AG20443 (cell line): ENCODE data around the gene TRAF4.
"Not testable (repeated sequence)": the region's sequence is repeated elsewhere in the genome, so short reads cannot be mapped to it uniquely, and the experiment has no call there.

Experiments used
- DNase-seq: peaks from one replicate; pipeline ENCODE4 v3.0.0; 2012; ENCODE audit warnings: low spot score, mixed read lengths

Gene TRAF4

DNA sequence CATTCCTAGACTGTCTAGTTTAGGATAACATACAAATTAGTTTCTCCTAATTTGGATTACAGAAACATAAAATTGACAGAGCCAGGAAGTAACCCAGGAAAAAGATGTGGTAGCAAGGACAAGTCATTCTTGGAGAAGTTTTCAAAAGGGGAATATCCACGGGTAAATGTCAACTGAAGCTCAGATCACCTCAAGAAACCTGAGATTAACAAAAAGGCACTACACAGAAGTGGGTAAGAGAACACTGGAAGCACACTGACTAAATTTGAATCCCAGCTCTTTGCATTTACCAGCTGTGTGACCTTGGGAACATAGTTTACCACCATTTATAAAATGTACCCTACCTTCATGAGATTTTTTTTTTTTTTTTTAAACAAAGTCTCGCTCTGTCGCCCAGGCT, 39.4 kb downstream of the TRAF4 start:
- DNase-seq: no peak

DNA sequence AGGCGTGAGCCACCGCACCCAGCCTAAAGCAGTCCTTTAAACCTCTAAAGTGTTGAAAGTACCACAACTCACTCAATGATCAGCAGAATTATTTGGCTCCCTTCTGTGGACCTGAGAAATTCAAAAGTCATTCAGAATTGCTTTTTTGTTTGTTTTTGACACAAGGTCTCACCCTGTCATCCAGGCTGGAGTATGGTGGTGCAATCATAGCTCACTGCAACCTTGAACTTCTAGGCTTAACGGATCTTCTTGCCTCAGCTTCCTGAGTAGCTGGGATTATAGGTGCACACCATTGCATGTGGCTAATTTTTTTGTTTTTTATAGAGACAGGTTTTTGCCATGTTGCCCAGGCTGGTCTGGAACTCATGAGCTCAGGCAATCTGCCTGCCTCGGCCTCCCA, 44.3 kb downstream of the TRAF4 start:
- no peak for DNase-seq

- DNase-seq: no peak
Measured at GRCh38 chr17:28792877-28793661, 49.3 kb downstream of the TRAF4 start.

DNA sequence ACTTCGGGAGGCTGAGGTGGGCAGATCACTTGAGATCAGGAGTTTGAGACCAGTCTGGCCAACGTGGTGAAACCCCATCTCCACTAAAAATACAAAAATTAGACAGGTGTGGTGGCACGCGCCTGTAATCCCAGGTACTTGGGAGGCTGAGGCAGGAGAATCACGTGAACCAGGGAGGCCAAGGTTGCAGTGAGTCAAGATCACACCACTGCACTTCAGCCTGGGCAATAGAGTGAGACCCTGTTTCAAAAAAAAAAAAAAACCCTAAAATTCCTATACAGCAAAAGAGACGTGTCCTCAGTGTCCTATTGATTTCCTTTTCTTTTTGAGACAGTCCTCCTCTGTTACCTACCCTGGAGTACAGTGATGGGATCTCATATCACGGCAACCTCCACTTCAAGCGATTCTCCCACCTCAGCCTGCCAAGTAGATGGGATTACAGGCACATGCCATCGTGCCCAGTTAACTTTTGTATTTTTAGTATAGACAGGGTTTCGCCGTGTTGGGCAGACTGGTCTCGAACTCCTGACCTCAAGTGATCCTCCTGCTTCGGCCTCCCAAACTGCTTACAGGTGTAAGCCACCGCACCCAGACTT, 51.1 kb downstream of the TRAF4 start:
- not testable (repeated sequence) for DNase-seq

GRCh38 chr17:28796062-28796461, 52.3 kb downstream of the TRAF4 start:
- no peak for DNase-seq
